GM12892 (cell line): ENCODE measurements around the gene URAD.

Experiments
- POLR2A ChIP-seq: IDR thresholded peaks from 2 replicates; pipeline ENCODE4 v1.6.1; 2011; ENCODE audit warnings: low read depth, low read length, control low read depth
- POLR2AphosphoS5 ChIP-seq: IDR thresholded peaks from 2 replicates; pipeline ENCODE4 v1.6.1; 2011; ENCODE audit warnings: low read depth, low read length, control low read depth
- TAF1 ChIP-seq: IDR thresholded peaks from 2 replicates; pipeline ENCODE4 v1.6.1; 2011; ENCODE audit warnings: low read depth, mild to moderate bottlenecking, control low read depth, low read length, borderline replicate concordance

DNA sequence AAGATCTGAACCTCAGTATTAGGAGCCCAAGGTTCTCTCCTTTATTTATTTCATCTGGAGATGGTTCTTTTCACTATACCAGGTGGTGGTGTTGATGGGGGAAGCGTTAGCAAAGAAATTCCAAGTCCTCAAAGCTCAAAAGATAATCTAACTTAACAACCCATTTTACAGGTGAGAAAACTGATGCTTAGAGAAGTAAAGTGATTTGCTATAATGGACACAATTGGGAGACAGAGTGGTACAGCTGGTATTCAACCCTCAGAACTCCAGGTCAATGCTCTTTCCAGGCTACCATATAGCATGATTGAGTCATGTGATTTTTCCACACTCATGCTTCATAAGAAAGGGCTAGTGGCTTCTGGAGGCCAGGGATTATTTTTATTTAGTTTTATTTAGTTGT, 25.0 kb upstream of the URAD start:
- TF ChIP-seq POLR2AphosphoS5 = no peak
- TF ChIP-seq POLR2A = no peak
- TF ChIP-seq TAF1 = no peak
